ENCODE measurements around the gene EDEM3. TPM values are rescaled to one million over a fixed set of nuclear protein-coding genes. Genes with fewer than 3 reads are reported as not detected.
A peak's percentile ranks its signal among the peaks of the same experiment; 100 is the strongest.
"Not testable (repeated sequence)": the region's sequence is repeated elsewhere in the genome, so short reads cannot be mapped to it uniquely, and the experiment has no call there.

The EDEM3 gene
- total and polyA plus RNA-seq, 9 donors, result 20.3 to 31.4 (median 25.4) TPM

GRCh38 chr1:184679472-184679871 is 75.2 kb downstream of the EDEM3 start:
- not testable (repeated sequence) for DNase-seq; H3K27me3 ChIP-seq (ENCODE audit: control insufficient read depth, insufficient read depth, low read length); H3K36me3 ChIP-seq (ENCODE audit: control insufficient read depth, insufficient read depth, low read length); H3K9me3 ChIP-seq (replicated peaks; ENCODE audit: control insufficient read depth, low read depth, low read length); H3K27ac ChIP-seq (ENCODE audit: low read length); H3K4me1 ChIP-seq (ENCODE audit: control insufficient read depth, insufficient read depth, low read length); H3K4me3 ChIP-seq (ENCODE audit: low read length)
- no CpG with 5 or more reads among the region's 3 CpGs for WGBS (ENCODE audit: insufficient coverage)

DNA sequence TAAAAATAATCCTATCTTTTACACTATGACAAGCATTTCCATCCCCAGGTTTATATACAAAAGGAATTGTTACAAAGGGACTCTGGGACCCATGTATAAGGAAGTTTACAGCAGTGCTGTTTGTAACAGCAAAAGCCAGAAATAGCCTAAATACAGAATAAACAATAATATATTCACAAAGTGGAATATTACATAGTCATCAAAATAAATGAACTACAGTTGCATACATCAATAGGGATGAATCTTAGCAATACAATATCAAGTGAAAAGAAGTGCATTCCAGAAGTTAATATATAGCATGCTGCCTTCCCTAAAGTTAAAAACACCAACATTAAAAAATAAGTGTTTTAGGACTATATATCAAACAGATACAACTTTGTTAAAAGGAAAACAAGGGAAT is 77.3 kb downstream of the EDEM3 start:
- no peaks in the 10 kb centered on the region for H3K36me3 ChIP-seq (ENCODE audit: control insufficient read depth, insufficient read depth, low read length)
- no peak overlapping the region for H3K4me3 ChIP-seq (ENCODE audit: low read length)
- peaks cover 2% of the 10 kb centered on the region for H3K9me3 ChIP-seq (replicated peaks; ENCODE audit: control insufficient read depth, low read depth, low read length)
- H3K27ac ChIP-seq (ENCODE audit: low read length), result no peak overlapping the region
- H3K4me1 ChIP-seq (ENCODE audit: control insufficient read depth, insufficient read depth, low read length), result no peaks in the 10 kb centered on the region
- DNase-seq, result no peak
- H3K27me3 ChIP-seq (ENCODE audit: control insufficient read depth, insufficient read depth, low read length), result no peaks in the 10 kb centered on the region

- H3K4me1 ChIP-seq (ENCODE audit: control insufficient read depth, insufficient read depth, low read length), result no peaks in the 10 kb centered on the region
- H3K27ac ChIP-seq (ENCODE audit: low read length), result no peak overlapping the region
- H3K9me3 ChIP-seq (replicated peaks; ENCODE audit: control insufficient read depth, low read depth, low read length), result no peaks in the 10 kb centered on the region
- 88% methylated on average over 6 of the region's 9 CpGs for WGBS (ENCODE audit: insufficient coverage)
- H3K4me3 ChIP-seq (ENCODE audit: low read length), result no peak overlapping the region
- no peaks in the 10 kb centered on the region for H3K27me3 ChIP-seq (ENCODE audit: control insufficient read depth, insufficient read depth, low read length)
- no peaks in the 10 kb centered on the region for H3K36me3 ChIP-seq (ENCODE audit: control insufficient read depth, insufficient read depth, low read length)
- no peak for DNase-seq
Observed at GRCh38 chr1:184673305-184673704, 81.4 kb downstream of the EDEM3 start.

- H3K36me3 ChIP-seq (ENCODE audit: control insufficient read depth, insufficient read depth, low read length), result no peaks in the 10 kb centered on the region
- no CpG with 5 or more reads among the region's 9 CpGs for WGBS (ENCODE audit: insufficient coverage)
- H3K27ac ChIP-seq (ENCODE audit: low read length), result no peak overlapping the region
- H3K9me3 ChIP-seq (replicated peaks; ENCODE audit: control insufficient read depth, low read depth, low read length), result no peaks in the 10 kb centered on the region
- no peaks in the 10 kb centered on the region for H3K27me3 ChIP-seq (ENCODE audit: control insufficient read depth, insufficient read depth, low read length)
- H3K4me1 ChIP-seq (ENCODE audit: control insufficient read depth, insufficient read depth, low read length), result no peaks in the 10 kb centered on the region
- no peak for DNase-seq
- H3K4me3 ChIP-seq (ENCODE audit: low read length), result no peak overlapping the region
Observed at GRCh38 chr1:184672013-184672726, 82.5 kb downstream of the EDEM3 start.

- Histone ChIP-seq H3K27me3 (ENCODE audit: control insufficient read depth, insufficient read depth, low read length) (peaks cover 3% of the 10 kb centered on the region), H3K4me1 (ENCODE audit: control insufficient read depth, insufficient read depth, low read length) (peaks cover 2% of the 10 kb centered on the region), H3K27ac (ENCODE audit: low read length) (no peak overlapping the region), H3K36me3 (ENCODE audit: control insufficient read depth, insufficient read depth, low read length) (no peaks in the 10 kb centered on the region), H3K9me3 (replicated peaks; ENCODE audit: control insufficient read depth, low read depth, low read length) (no peaks in the 10 kb centered on the region), H3K4me3 (ENCODE audit: low read length) (no peak overlapping the region)
- DNase-seq, result no peak
- WGBS (ENCODE audit: insufficient coverage), result no CpG with 5 or more reads among the region's 1 CpG
Observed at GRCh38 chr1:184669391-184669790, 85.3 kb downstream of the EDEM3 start.

GRCh38 chr1:184665360-184665759 is 89.3 kb downstream of the EDEM3 start:
- WGBS (ENCODE audit: insufficient coverage), result 36% methylated on average over 4 of the region's 6 CpGs
- no peaks in the 10 kb centered on the region for H3K9me3 ChIP-seq (replicated peaks; ENCODE audit: control insufficient read depth, low read depth, low read length)

DNA sequence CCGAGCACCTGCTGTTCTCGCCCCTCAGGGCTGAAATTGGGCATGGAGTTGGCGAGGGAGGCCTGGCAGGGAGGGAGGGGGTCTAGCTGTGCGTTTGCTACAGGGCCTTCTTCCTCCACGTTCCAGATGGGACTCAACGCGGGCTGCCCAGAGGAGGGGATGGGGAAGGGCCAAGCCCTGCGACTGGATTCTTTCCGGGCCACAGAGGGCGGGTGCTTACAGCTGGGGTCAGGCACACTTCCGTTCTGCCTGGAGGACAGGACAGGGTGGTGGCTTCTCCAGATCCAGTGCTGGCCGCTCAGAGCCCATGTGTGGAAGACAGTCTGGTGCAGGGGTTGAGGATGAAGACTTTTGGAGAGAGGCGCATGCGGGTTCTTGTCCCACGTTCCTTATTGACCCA is 90.0 kb downstream of the EDEM3 start:
- Histone ChIP-seq H3K9me3 (replicated peaks; ENCODE audit: control insufficient read depth, low read depth, low read length) (no peaks in the 10 kb centered on the region), H3K36me3 (ENCODE audit: control insufficient read depth, insufficient read depth, low read length) (no peaks in the 10 kb centered on the region), H3K27ac (ENCODE audit: low read length) (no peak overlapping the region), H3K4me3 (ENCODE audit: low read length) (peak overlapping the region; percentile 43), H3K27me3 (ENCODE audit: control insufficient read depth, insufficient read depth, low read length) (peaks cover 4% of the 10 kb centered on the region), H3K4me1 (ENCODE audit: control insufficient read depth, insufficient read depth, low read length) (peaks cover 11% of the 10 kb centered on the region)
- no peak for DNase-seq
- 46% methylated on average over 9 of the region's 15 CpGs for WGBS (ENCODE audit: insufficient coverage)

More at GRCh38 chr1:184665360-184665759, 89.3 kb downstream of the EDEM3 start:
- H3K27me3 ChIP-seq (ENCODE audit: control insufficient read depth, insufficient read depth, low read length), result peaks cover 4% of the 10 kb centered on the region
- H3K36me3 ChIP-seq (ENCODE audit: control insufficient read depth, insufficient read depth, low read length), result no peaks in the 10 kb centered on the region
- no peak overlapping the region for H3K4me3 ChIP-seq (ENCODE audit: low read length)
- no peak for DNase-seq
- no peak overlapping the region for H3K27ac ChIP-seq (ENCODE audit: low read length)
- H3K4me1 ChIP-seq (ENCODE audit: control insufficient read depth, insufficient read depth, low read length), result peaks cover 11% of the 10 kb centered on the region

- Histone ChIP-seq H3K4me3 (ENCODE audit: low read length) (peak overlapping the region; percentile 43), H3K36me3 (ENCODE audit: control insufficient read depth, insufficient read depth, low read length) (no peaks in the 10 kb centered on the region), H3K27ac (ENCODE audit: low read length) (no peak overlapping the region), H3K9me3 (replicated peaks; ENCODE audit: control insufficient read depth, low read depth, low read length) (no peaks in the 10 kb centered on the region), H3K4me1 (ENCODE audit: control insufficient read depth, insufficient read depth, low read length) (peaks cover 11% of the 10 kb centered on the region), H3K27me3 (ENCODE audit: control insufficient read depth, insufficient read depth, low read length) (peaks cover 4% of the 10 kb centered on the region)
- DNase-seq, result peak; percentile 87
- WGBS (ENCODE audit: insufficient coverage), result 22% methylated on average over 25 of the region's 40 CpGs
Observed at GRCh38 chr1:184664042-184664660, 90.5 kb downstream of the EDEM3 start.

GRCh38 chr1:184661801-184662200 is 92.9 kb downstream of the EDEM3 start:
- no peak for DNase-seq
- no peak overlapping the region for H3K27ac ChIP-seq (ENCODE audit: low read length)
- no peak overlapping the region for H3K4me3 ChIP-seq (ENCODE audit: low read length)
- peaks cover 4% of the 10 kb centered on the region for H3K27me3 ChIP-seq (ENCODE audit: control insufficient read depth, insufficient read depth, low read length)
- 0% methylated on average over 1 of the region's 1 CpG for WGBS (ENCODE audit: insufficient coverage)
- H3K4me1 ChIP-seq (ENCODE audit: control insufficient read depth, insufficient read depth, low read length), result peaks cover 11% of the 10 kb centered on the region
- no peaks in the 10 kb centered on the region for H3K9me3 ChIP-seq (replicated peaks; ENCODE audit: control insufficient read depth, low read depth, low read length)
- H3K36me3 ChIP-seq (ENCODE audit: control insufficient read depth, insufficient read depth, low read length), result no peaks in the 10 kb centered on the region

DNA sequence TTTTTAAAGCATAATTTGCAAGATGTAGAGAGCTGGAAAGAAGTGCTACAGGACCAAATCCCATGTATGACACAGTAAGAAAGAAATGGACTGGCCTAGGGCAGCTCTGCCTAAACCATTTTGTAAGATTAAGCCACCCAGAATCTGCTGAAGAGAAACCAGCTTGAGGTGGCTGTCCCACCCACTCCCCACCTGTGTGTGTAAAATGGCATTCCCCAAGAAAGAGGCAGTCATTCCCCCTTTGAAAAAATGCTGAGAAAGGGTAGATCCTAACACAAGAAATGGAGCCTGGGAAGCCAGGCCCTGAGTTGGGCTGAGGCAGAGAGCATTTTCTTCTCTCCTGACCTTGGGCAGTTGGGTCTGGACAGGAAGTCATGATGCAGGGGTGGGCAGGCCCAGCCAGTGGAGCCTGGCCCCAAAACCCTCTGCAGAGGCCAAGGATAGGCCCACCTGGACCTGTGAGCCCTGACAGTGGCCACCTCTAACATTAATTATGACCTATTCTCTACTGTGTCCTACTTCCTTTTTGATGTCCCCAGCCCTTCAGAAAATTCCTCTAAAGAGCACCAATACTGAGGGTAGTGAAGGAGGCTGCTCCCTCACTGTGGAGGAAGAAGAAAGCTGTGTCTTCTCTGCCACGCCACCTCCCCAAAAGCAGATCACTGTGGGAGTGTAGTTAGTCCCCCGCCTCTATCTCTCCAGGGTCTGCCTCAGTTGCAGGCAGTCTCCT is 94.0 kb downstream of the EDEM3 start:
- no CpG with 5 or more reads among the region's 2 CpGs for WGBS (ENCODE audit: insufficient coverage)
- H3K27me3 ChIP-seq (ENCODE audit: control insufficient read depth, insufficient read depth, low read length), result peaks cover 4% of the 10 kb centered on the region
- H3K36me3 ChIP-seq (ENCODE audit: control insufficient read depth, insufficient read depth, low read length), result no peaks in the 10 kb centered on the region
- H3K9me3 ChIP-seq (replicated peaks; ENCODE audit: control insufficient read depth, low read depth, low read length), result no peaks in the 10 kb centered on the region
- H3K27ac ChIP-seq (ENCODE audit: low read length), result no peak overlapping the region
- peaks cover 11% of the 10 kb centered on the region for H3K4me1 ChIP-seq (ENCODE audit: control insufficient read depth, insufficient read depth, low read length)
- DNase-seq, result no peak
- no peak overlapping the region for H3K4me3 ChIP-seq (ENCODE audit: low read length)

Data from muscle of leg (tissue), 11 donors.